ENCODE data around the gene HOXA9.

DNA sequence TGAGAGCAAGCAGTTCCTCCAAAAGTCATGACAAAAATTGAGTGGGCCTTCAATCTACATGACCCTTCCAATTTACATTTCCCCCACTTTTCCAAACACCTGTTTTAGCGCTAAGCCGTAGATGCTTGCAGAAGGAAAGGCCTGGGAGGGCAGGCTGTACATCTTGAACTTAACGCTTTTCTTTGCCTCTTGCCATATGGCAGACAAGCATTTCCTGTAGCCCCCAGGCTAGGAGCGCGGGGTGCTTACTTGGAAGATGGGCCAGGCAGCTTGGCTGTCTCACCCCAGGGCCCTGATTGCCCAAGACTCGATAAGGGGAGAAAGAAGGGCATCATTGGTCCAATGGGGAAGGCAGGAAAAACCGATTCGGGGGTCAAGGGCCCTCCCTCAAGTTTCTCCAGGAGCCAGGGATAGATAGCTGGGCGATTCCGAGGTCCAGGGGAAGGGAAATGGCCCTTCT is 7.0 kb upstream of the HOXA9 start:
- TF ChIP-seq CSDC2 (CRISPR knock-in tag; IDR thresholded peaks at IDR 0.05) (no peak), ZFP3 (CRISPR knock-in tag; IDR thresholded peaks at IDR 0.05) (no peak), TOX (CRISPR knock-in tag; IDR thresholded peaks at IDR 0.05; ENCODE audit: borderline replicate concordance) (no peak), SNAI2 (CRISPR knock-in tag; IDR thresholded peaks at IDR 0.05) (no peak), CSRNP3 (CRISPR knock-in tag; IDR thresholded peaks at IDR 0.05) (no peak), GLIS3 (CRISPR knock-in tag; IDR thresholded peaks at IDR 0.05) (no peak), ZNF565 (CRISPR knock-in tag; conservative IDR thresholded peaks at IDR 0.05; ENCODE audit: low read depth) (no peak), PATZ1 (CRISPR knock-in tag; IDR thresholded peaks at IDR 0.05; ENCODE audit: borderline replicate concordance) (no peak), BACH2 (CRISPR knock-in tag; IDR thresholded peaks at IDR 0.05; ENCODE audit: borderline replicate concordance) (no peak)
